ENCODE measurements around the gene RABL2B.

RABL2B gene

DNA sequence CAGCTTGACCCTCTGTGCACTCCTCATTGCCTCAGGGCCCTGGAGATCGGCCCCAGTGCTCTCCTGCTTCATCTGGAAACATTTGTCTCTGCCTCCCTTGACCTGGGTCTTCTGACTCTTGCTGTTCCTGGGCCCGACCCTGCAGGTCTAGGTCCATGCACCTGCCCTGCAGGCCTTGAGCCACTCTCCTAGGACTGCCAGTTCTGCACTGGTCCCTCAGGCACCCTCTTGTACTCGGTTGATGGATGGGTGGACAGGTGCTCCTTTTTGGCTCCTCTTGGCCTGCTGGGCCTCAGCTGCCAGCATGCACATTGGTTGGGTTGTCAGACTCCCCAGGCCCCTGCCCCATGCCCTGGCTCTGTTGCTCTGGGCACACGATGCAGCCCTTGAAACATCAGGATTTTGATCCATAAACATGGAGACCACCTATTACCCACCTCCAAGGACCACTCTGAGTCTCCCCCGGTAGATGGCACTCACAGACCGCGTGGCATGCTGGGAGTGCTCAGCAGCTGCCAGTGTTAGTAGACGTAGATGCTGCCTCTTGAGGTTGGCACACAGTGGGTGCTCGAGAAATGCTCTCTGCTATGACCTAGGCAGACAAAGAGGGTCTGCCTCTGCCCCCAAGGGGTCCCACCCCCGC, 65.6 kb downstream of the RABL2B start:
- TF ChIP-seq, protein P1, sequence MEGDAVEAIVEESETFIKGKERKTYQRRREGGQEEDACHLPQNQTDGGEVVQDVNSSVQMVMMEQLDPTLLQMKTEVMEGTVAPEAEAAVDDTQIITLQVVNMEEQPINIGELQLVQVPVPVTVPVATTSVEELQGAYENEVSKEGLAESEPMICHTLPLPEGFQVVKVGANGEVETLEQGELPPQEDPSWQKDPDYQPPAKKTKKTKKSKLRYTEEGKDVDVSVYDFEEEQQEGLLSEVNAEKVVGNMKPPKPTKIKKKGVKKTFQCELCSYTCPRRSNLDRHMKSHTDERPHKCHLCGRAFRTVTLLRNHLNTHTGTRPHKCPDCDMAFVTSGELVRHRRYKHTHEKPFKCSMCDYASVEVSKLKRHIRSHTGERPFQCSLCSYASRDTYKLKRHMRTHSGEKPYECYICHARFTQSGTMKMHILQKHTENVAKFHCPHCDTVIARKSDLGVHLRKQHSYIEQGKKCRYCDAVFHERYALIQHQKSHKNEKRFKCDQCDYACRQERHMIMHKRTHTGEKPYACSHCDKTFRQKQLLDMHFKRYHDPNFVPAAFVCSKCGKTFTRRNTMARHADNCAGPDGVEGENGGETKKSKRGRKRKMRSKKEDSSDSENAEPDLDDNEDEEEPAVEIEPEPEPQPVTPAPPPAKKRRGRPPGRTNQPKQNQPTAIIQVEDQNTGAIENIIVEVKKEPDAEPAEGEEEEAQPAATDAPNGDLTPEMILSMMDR (IDR thresholded peaks at IDR 0.05): no peak
